Choroid plexus epithelial cell (primary cell): ENCODE results near the gene CSMD2.

Experiments
- DNase-seq: peaks from one replicate; pipeline ENCODE4 v3.0.0-alpha.2; 2010; ENCODE audit warnings: low read depth
- H3K4me3 ChIP-seq: 2 replicates; pipeline ENCODE4 v1.5.1; 2011; ENCODE audit warnings: low read depth, mild to moderate bottlenecking, control low read depth, low read length, moderate library complexity
- CTCF ChIP-seq: conservative IDR thresholded peaks from 2 replicates; pipeline ENCODE4 v1.5.1; 2011; ENCODE audit warnings: low read depth, mild to moderate bottlenecking, control low read depth, inconsistent platforms, low read length, moderate library complexity

Gene CSMD2

GRCh38 chr1:33965086-33965485 is 199.9 kb downstream of the CSMD2 start:
- TF ChIP-seq CTCF = no peak
- DNase-seq = no peak
- no peak overlapping the region for H3K4me3 ChIP-seq

- no peak for TF ChIP-seq CTCF
- H3K4me3 ChIP-seq = no peak overlapping the region
- no peak for DNase-seq
Observed at GRCh38 chr1:33962061-33962460, 203.0 kb downstream of the CSMD2 start.

- TF ChIP-seq CTCF = no peak
- DNase-seq = no peak
- H3K4me3 ChIP-seq = no peak overlapping the region
Observed at GRCh38 chr1:33960188-33960895, 204.7 kb downstream of the CSMD2 start.

- no peak for DNase-seq
- H3K4me3 ChIP-seq = no peak overlapping the region
- TF ChIP-seq CTCF = no peak
Observed at GRCh38 chr1:33957854-33958253, 207.2 kb downstream of the CSMD2 start.

- no peak for TF ChIP-seq CTCF
- no peak for DNase-seq
- no peak overlapping the region for H3K4me3 ChIP-seq
Observed at GRCh38 chr1:33955096-33955495, 209.9 kb downstream of the CSMD2 start.

GRCh38 chr1:33949570-33949969 is 215.5 kb downstream of the CSMD2 start:
- H3K4me3 ChIP-seq = no peak overlapping the region
- no peak for DNase-seq
- no peak for TF ChIP-seq CTCF

- no peak for TF ChIP-seq CTCF
- no peak overlapping the region for H3K4me3 ChIP-seq
- DNase-seq = no peak
Observed at GRCh38 chr1:33948291-33948690, 216.7 kb downstream of the CSMD2 start.
